HG02798 (cell line): ENCODE measurements around the gene CACNA1A.
"Not testable (repeated sequence)": the region's sequence is repeated elsewhere in the genome, so short reads cannot be mapped to it uniquely, and the experiment has no call there.

Experiments
- ATAC-seq: cut with Tn5 transposase; IDR thresholded peaks from one replicate; pipeline ENCODE4 v1.9.1; 2021; ENCODE audit warnings: mild to moderate bottlenecking; ENCODE audit not compliant: unreplicated experiment, poor library complexity

The CACNA1A gene

DNA sequence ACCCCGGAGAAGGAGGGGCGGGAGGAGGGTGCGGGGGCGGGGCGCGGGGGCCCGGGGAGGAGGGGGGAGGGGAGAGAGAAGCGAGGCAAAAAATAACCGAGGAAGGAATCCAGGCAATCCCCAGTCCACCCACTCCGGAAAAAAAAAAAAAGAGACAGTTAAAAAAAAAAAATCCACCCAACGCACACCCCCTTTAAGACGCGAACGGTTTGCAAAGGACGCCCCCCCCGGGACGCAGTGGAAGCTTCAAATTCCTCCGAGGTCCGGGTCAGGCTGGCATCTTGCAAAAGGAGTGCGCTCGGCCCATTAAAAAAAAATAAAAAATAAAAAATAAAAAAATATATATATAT, at the start of gene CACNA1A:
CACNA1A (minus strand) TSS at position 9 of the 350 bp plus-strand sequence. CDS start 255 bp downstream, outside the sequence.
- ATAC-seq = no peak

DNA sequence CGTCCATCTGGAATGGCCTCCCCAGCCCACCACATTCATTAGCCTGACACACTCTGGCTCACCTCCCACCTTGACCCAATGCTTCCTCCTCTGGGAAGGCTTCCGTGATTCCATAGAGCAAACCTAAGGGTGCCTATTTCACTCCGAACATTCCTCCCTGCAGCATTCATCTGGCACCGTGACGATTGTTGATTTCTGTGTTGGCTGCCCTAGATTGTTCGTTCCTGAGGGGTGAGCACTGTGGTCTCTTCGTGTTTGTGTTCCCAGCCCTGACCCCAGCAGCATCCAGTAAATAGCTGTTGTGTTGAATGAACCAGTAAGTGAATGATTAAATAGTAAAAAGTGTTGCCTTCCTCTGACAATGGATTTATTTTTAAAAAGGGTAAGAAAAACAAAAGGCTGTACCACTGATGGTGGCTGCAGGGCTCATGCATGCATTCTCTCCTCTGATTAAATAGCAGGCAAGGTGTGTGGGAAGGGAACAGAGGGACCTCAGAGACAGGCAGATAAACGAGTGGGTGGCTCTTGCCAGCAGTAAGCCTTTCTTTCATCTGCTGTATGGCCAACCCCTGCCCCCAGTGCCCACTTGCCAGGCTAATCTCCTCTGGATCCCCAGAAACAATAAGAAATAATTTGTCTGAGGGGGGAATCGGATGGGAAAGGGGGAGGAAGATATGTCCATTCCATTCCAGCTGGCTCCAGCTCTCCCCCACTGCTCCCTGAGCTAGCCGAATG, 48.4 kb upstream of the CACNA1A start:
- ATAC-seq = no peak

DNA sequence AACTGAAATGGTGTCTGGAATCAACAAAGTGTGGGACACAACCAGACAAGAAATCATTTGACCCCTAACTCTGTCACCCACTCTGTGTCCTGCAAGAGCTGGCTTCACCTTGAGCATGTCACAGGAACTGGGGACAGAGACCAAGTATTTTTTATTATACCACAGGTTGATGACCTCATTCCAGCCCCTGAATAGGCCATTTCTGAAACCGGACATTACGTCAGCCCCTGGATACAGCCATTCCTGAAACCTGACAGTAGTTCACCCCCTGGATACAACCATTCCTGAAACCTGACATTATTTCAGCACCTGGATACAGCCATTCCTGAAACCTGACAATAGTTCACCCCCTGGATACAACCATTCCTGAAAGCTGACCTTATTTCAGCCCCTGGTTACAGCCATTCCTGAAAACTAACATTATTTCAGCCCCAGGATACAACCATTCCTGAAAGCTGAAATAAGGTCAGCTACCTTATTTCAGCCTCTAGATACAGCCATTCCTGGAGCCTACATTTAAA, 47.7 kb upstream of the CACNA1A start:
- ATAC-seq = no peak

DNA sequence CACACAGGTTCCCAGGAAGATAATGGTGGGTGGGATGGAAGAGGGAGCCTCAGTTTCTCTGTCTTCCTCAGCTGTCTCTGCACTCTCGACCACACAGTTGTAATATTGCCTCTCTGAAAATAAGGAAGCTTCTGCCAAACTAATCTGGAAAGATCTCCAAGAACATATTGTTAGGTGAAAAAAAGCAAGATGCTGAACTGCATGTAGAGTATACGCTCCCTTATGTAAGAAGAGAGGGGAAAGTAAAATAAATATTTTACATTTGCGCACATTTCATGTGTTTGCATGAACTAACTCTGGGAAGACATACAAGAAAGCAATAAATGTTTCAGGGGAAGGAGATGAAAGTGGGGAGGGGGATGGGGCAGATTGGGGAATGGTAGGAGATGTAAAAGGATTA, 41.9 kb upstream of the CACNA1A start:
- no peak for ATAC-seq

DNA sequence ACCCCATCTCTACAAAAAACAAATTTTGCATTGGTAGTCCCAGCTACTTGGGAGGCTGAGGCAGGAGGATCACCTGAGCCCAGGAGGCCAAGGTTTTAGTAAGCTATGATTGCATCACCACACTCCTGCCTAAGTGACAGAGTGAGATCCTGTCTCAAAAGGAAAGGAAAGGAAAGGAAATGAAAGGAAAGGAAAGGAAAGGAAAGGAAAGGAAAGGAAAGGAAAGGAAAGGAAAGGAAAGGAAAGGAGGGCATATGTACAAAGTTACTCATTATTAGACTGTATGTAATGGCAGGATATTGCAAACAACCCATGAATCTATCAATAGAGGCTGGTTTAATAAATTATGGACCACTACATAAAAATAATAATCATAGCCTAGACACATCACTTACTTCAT, 40.8 kb upstream of the CACNA1A start:
- ATAC-seq = no peak

DNA sequence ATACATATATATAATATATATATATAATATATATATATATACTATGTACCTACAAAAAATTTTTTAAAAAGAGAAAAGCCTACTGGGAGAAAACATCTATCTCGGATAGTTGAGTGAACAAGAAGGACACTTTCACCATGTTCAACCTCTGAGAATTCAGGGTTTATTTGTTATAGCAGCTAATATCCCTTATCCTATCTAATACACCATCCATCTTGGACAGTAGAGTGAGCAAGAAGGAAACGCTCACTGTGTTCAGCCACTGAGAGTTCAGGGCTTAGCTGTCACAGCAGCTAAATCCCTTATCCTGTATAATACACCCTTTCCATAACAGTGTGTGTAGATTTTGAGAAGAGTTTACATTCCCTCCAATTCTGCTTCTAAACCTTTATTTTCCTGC, 38.1 kb upstream of the CACNA1A start:
- no peak for ATAC-seq

DNA sequence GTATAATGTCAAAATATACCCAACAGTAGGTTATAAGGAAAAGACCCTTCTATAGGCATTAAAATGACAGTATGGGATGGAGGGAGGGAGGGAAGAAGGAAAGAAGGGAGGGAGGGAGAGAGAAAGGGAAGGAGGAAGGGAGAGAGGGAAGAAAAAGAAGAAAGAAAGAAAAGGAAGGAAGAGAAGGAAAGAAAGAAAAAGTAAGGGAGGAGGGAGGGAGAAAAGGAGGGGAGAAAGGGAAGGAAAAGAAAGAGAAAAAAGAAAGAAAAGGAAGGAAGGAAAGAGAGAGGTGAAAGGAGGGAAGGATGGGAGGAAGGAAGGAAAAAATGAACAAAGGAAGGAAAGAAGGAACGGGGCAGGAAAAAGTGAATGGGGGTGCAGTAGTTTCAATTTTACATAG, 35.3 kb upstream of the CACNA1A start:
- ATAC-seq = no peak

DNA sequence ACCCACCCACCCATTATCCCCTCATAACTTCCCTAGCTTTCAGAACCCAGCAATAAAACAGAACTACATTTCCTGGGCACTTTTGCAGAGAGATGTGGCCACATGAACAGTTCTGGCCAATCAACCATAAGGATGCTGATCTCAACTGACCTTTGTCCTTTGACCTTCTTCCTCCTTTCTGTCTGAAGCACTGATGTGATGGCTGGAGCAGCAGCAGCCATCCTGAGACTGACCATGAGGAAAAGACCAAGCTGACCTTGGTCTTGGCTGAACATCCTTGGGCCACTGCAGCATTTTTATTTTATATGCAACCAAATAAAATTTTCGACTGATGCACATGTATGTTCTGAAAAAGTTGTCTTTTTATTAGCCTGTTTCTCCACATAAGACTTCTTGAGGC, 33.1 kb upstream of the CACNA1A start:
- ATAC-seq = no peak

DNA sequence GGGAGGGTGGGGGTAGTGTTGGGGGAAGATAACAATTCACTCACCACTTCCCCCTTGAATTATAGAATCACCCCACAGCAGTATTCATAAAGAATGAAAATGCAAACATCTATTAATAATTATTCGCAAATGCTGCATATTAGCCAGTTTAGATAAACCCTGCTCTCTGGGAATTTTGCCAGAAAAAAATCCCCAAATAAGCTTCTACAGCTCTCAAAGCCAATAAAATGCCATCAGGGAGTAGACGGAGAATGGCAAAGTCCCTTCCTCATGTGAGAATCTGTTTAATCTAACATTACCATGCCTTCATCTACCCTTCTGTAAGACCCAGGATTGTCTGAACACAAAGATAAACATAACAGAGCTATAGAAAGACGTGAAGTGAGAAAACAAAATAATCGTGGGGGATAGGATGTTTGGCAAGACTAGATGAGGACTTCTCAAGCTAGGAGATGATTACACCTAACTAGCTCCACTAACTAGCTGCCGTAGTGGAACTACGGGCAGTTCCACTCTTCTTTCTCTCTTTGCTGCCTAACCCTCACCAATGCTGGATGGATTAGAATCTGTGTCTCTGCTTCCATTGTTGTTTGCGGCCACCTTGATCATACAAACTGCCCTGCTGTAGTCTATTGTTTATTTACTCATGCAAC, 32.4 kb upstream of the CACNA1A start:
- ATAC-seq = no peak

DNA sequence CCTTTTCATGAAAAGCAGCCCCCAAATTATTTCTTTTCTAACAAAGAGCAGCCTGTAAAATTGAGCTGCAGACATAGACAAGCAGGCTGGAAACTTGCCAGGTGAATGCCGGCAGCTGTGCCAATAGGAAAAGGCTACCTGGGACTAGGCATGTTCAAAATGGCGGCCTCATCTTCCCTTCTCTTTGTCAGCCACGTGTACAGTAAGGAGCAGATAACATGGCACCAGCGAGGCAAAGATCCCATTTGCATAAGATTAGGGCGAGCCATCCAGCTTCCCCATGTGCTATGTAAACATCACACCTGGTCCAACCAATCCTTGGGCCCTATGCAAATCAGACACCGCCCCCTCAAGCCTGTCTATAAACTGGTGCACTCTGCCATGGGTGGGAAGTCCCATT, 31.2 kb upstream of the CACNA1A start:
- ATAC-seq = no peak

DNA sequence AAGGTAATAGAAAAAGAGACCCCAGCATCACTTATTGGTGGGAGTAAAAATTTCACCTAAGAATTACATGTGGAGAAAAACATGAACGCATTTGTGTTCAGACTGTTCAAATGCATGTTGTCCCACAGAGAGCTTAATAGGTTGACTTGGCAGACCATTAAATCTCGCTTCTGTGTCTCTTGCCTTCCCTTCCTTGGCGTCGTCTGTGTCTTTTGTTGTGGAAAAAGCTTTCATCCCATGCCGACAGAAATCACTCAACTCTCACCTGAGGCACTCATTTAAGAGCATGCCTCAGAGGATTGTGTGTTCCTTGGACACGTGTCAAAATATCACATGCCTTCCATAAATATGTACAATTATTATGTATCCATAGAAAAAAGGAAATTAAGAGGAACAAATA, 24.4 kb upstream of the CACNA1A start:
- no peak for ATAC-seq

DNA sequence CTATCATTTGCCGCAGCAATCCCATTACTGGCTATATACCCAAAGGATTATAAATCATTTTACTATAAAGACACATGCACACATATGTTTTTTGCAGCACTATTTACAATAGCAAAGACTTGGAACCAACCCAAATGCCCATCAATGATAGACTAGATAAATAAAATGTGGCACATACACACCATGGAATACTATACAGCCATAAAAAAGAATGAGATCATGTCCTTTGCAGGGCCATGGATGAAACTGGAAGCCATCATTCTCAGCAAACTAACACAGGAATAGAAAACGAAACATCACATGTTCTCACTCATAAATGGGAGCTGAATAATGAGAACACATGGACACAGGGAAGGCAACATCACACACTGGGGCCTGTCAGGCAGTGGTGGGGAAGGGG, 23.4 kb upstream of the CACNA1A start:
- not testable (repeated sequence) for ATAC-seq

DNA sequence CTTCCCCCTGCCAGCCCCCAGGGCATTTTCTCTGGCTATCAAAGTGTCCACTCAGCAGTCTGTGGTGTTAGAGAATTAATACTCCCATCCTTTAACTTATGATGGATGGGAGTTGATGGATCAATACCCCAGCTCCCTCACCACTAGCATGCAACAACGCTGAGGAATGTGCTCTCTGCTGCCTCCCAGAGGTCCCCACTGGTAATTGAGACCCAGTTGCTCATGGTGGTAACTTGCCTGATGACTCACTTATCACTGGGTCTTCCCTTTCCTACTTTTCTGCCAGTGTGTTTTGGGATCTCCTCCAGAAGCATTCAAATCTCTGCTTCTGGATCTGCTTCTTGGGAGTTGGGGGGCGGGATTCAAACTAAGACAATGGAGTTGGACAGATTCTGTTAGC, 20.3 kb upstream of the CACNA1A start:
- ATAC-seq = no peak

DNA sequence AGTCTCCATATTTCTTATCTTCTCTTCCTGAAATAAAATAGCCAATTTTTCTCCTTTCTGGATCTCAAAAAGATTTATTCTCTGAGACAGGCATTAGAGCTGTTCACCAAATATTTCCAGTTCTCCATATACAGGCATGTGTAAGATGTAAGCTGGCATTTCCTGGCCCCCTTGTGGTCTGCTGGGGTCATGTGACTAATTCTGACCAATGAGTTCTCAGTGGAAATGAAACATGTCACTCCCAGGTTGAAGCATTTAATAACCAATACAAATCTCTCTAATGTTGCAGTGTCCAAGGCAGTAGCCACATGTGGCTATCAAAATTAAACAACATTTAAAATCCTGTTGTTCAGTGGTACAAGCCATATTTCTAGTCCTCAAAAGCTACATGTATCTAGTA, 14.8 kb upstream of the CACNA1A start:
- ATAC-seq = no peak

DNA sequence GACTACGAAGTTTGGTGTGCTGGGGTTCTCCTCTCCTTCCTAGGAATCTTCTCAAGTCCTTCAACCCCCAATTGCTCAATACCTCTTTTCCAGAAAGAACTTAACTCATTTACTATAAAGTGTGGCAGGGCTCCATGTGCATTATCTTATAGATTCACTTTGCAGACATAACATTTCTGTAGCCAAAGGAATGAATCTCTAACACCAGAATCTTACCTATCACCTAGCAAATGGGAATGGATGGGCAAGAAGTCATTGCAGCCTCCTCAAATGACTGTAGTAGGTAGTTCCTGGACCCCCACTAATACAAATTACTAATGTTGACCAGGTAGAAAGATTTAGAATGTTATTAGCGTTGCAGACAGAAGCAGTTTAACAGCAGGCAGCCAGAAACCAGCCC, 5.7 kb upstream of the CACNA1A start:
- no peak for ATAC-seq

DNA sequence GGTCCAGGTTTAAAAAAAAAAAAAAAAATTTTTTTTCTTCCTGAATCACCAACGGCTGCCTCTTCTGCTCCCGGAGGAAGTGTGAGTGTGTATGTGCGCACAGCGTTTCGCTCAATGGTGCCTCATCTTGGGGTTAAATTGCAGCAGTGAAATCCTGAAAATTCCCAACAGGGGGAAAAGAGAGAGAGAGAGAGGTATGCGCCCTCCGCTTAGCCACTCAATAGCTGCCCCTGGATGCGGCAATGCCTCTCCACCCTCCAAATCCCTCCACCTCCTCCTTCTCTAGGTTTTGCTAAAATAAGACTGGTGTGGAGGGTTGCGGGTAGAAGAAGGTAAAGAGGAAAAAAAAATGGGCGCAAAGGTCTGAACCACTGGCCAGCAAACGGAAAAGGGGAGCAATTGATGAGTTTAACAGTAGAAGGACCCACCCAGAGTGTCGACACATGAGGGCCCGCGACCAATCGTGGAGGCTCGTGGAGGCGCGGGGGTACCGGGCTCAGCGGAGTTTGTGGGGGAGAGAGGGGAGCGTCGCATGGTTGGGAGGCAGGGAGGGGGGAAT, 853 bp upstream of the CACNA1A start:
- no peak for ATAC-seq

DNA sequence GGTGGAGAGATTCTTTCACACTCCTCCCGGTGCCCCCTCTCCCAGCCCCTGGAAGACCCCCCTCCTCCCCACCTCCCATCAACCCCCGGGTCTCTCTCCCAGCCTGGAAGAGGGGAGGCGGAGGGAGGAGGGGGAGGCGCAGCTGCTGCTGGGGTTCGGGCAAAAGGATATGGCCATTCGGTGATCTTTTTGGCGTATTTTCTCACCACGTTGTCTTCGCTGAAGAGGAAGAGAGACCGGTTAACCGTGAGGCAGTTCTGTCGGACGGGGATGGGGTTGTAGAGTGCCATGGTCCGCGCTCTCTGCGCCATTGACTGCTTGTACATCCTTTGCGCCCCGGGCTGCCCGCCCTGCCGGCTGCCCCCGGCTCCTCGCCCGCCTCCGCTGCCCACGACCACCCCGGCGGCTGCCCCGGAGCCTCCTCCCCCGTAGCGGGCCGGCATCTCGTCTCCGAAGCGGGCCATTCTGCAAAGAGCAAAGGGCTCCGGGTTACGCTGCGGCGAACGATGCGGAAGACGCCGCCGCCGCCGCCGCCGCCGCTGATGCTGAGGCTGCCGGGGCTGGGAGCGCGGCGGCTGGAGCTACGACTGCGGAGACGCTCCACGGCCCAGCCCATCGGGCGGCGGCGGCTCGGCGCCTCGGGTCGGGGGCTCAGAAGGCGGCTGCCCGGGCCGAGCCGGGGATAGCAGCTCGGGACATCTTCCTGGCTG, 363 bp downstream of the CACNA1A start:
- ATAC-seq = no peak

DNA sequence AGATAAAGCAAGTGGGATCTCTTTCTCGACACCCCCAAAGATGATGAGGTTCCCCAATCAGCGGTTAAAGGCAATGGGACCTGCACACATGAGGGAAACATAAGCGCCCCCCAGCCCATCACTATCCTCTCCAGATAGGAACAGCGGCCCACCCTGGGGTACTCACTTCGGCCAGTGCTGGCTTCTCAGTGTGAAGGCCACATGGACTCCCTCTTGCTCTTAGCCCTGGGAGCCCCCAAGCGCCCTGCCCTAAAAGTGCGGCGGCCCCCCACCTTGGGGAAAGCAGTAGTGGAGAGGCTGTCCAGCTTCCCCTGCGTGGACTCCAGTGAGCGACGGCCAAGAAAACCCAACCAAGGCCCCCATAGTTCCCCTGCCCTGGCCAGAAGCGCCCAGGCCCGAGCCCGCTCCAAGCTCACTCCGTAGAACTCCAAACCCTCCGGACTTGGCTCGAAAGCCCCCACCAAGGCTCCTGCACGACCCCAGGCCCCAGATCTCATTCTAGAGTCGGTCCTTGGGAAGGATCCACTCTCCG, 1.0 kb downstream of the CACNA1A start:
- ATAC-seq = no peak

DNA sequence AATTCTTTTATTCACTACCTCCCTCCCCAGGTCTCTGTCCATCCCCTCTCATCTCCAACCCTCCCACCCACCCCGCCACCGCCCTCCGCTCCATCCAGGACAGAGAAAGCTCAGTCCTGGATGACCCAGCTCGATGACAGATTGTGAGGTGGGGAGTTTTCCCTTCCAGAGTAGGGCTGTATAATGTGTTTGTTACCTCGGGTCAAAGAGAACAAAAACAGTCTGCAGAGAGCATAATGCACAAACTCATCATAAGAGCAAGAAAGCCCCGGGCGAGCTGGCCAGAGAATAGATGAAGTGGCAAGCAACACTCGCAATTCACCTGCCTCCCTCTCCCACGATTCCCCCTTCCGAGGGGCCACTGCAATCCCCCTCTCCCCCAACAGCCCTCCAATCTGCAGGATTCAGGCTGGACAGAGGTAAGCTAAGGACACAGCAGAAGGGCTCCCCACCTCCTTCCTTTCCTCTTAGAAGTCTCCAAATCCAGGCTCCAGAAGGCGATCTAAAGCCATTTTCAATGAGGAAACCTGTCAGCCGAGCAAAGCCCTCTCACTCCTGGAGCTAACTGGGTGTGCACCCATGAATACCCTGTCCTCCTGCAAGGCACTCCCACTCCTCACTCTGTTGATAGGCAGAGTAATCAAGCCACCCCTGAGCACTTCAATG, 2.6 kb downstream of the CACNA1A start:
- ATAC-seq = no peak

DNA sequence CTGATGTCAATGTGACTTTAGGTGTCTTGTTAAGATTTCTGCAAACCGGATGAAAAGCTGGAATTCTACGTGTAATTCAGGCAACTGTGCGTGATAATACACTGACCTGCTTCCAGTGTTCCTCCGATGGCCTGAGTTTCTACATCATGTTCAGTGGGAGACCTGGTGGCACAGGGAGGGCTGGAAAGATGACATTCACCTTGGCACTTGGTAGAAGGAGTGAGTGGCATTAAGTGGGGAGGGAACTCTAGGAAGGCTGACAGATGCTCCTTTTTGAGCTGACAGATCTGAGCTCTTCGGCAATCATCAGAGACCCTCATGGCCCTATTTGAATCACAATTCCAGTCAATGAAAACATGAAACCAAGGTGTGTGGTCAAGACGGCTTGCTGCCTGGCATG, 4.0 kb downstream of the CACNA1A start:
- no peak for ATAC-seq
